ENCODE results near the gene CDH26.

Gene CDH26

GRCh38 chr20:60050193-60050947, 92.1 kb downstream of the CDH26 start:
- no peak for DNase-seq

- no peak for DNase-seq
Measured at GRCh38 chr20:60051911-60052310, 93.7 kb downstream of the CDH26 start.

DNA sequence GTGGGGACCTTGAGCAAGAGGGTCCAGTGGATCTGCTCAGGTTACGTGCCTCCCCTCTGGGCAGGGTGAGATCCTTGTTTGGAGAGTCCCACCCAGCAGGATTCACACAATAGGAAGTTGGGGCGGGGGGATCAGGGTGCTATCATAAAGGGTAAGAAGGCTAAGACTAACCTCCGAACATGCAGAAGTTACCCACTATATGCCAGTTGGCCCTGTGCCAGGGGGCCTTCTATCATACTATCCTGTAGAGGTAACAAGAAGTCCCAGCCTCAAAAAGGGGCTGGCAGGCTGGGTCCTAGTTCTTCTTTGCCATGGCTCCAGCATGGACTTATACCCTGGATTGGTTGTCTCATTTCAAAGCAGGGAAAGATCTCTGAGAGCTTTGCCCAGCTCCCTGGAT, 94.1 kb downstream of the CDH26 start:
- DNase-seq, result no peak

GRCh38 chr20:60053125-60053817, 95.0 kb downstream of the CDH26 start:
- no peak for DNase-seq

DNA sequence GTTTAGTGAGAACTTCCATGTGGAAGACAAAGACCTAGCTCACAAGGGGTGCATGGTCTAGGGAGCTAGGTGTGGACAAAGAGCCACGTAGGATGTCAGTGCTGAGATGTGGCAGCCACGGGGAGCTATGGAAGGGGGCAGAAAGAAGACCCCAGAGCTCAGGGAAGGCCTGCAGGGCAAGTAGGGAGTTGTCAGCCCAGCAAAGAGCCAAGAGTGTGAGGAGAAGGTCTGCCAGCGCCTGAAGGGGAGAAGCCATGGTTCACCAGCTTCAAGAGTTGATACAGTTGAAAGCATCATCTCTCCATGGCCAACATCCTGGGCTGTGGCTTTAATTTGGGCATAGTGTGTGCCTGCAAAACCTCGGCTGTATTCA, 95.6 kb downstream of the CDH26 start:
- no peak for DNase-seq

DNA sequence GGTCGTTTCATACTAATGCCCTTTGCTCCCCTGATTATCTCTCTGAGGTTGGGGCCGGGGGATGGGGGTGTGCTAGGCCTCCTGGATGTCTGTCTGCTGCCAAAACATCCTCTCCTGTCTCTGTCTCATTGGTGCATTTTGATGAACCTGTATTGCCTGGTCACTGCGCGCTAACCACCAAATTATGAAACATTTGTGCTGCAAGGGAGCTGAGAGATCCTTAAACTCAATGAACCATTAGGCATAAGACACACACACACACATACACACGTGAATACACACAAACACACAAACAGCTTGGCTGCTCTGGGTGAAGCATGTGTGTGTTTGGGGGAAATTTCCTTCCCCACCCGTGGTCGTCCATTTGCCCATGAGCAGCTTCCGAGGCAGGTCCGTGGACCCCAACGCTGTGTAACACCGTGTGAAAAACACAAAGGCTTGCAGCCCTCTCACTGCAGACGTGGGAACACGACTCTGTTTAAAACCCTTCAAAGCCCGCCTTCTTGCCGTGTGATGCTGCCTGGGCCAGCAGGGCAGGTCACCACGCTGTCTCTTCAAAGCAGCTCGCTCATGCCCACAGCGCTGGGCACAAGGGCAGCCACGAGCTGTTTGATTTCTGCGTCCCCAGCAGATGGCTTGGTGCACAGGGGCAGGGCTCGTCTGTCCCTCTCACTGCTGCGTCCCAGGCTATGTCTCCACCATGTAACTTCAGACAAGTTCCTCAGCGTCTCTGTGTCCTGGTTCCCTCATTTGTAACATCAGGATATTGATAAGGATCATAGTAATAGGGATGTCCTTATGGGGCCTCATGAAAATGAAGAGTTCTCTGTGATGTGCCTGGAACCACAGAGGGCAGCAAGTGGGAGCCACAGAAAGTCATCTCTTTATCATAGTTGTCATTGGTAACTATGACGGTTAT, 96.8 kb downstream of the CDH26 start:
- no peak for DNase-seq

GRCh38 chr20:60055740-60056139, 97.5 kb downstream of the CDH26 start:
- no peak for DNase-seq

DNA sequence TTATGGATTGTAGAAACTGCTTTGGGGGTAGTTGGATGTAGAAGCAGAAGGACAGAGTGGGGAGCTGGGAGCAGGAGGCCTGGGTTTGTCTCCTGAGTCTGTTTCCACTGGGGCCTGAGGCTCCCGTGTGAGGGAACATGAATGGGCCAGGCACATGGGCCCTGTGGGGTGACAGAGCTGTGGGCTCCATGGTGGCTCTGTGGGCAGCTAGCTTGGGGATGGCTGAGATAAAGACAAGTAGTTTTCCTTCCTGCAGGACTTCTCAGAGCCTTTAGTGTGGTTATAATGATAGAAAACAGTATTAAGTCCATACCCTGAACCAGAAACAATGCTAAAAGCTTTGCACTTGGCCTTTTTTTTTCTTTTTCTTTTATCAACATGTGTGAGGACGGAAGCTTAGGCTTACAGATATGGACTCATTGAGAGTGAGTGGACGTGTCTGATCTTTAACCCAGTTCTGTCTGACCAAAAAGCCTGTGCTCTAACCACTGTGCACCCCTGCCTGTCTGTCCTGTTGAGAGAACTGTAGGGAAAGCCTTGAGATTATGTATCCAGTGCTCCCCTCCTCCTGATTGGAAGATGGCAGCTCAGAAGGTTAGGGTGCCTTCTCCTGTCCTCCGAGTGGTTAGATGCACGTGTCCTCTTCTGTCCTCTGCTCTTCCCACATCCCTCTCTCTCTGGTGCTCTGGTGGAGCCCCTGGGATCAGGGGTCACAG, 98.3 kb downstream of the CDH26 start:
- DNase-seq, result no peak

DNA sequence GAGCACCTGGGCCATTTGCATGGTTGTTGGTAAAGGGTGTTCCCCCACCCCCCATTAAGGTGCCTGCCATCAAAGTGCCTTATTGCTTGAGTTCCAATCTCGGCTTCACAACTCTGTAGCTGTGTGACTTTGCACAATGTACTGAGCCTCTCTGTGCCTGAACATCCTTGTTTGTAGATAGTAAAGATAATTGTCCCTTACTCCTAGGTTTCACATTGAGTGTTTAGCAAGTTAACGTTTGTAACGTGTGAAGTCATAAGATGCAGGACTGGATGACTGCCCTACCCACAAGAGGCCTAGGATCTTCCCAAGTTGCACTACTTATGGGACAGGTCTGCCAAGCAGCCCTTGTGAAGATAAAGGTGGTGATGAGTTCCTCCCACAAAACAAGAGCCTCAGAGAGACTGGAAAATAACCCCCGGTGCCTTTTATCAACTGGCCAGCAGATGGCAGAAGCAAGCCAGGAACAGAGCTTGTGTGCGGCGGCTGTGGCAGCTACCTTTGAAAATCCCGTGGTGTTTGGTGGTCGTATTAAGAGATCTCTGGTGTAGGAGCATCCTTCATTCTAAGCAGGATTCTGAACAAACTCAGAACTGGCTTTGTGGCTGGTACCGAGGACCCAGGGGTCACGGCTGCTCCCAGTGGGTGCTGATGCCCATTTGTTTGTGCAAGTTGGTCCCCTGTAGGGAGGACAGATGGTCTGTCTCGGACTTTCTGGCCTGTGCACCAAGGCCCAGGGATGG, 99.1 kb downstream of the CDH26 start:
- DNase-seq, result peak; percentile 73

DNA sequence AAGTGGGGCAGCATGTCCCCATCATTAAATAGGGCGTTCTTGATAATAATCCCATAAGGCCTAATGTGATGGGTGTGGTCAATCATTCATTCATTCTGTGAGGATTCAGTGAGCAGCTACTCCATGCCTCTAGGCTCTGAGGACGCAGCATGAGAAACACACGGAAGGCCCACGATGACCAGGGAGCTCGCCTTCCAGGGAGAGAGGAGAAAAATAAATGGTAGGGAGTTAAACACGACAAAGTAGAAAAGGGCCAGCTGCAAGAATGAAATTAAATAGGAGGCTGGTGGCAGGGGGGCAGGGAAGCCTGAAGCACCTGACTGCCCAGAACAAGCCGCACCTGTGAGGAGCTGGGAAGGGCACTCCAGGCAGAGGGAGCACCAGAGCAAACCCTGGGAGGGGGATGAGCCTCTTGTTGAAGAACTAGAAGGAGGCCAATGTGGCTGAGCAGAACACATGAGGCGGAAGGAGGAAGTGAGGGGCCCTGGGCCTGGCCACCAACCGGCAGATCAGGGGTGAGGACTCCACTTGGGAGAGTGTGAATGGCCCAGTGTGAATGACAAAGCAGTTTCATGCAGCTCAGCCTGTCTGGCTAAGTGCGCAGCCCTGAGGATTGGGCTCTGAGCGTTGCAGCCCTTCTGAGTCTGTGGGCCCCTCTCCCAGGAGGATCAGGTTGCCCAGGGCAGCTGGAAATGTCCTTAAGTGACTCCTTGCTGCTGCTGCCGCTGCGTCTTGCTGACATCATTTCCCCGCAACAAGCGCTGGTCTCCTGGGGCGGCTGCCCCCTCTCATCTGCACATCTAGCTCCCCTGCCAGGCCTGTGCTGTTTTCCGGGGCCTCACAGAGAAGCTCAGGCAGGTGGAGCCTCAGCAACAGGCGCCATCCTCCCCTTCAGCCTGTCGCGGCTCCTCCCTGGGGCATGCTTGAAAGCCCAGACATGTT, 99.9 kb downstream of the CDH26 start:
- peak; percentile 99 for DNase-seq

DNA sequence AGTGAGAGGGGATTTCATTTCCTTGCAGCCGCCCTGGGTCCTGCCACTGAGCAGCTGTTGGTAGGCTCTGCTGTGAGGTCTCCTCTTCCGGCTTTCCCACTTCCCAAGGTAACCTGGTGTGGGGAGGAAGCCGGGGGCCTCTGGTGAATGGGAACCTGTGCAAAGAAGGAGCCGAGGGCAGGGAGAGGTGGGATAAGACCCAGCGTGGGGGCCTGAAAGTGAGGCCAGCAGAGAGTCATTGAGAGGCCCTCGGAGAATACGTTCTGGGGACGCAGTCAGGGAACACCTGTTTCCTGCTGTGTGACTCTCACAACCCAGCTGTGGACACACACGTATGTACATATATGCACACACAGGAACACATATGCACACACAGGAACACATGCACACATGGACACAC, 100.7 kb downstream of the CDH26 start:
- DNase-seq, result no peak

DNA sequence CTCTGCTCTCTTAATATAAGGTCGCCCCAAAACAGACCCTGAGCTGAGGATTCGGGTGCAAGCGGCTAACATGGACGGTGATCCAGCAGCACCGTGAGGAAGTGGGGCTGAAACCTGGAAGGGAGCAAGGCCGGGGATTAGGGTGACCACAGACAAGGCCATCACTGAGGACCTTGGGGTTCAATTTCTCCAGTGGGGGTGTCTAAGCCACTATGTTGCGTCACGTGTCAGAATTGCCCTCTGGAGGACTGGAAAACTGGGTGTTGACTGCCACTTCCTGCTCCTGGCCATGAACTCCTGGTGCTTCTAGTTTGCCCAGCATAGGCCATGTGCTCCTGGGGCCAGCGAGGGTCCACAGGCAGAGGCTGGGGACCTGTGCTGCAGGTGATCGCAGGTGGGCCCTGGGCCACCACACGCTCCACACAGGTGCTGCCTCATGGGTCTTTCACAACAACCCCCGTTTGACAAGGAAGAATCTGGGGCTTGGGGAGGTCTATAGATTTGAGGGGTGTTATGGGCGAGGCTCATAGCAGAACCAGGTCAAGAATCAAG, 101.9 kb downstream of the CDH26 start:
- DNase-seq, result no peak

DNA sequence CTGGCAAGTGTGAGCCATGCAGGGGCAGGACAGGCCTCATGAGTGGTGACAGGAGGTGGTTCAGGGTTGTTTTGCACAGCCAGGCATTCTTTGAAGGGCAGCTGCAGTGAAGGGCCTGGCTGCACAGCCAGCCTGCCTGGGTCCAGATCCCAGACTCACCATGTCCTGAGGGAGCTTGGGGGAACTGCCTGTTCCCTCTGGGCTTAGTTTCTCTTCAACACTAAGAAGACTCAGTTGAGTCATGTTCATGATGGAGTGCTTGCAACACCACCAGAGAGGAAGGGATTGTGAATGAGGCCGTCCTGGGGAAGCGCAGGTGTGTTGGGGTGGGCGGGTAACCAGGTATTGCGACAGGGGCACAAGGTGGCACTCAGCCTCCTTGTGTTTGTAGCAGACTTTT, 102.4 kb downstream of the CDH26 start:
- no peak for DNase-seq

DNA sequence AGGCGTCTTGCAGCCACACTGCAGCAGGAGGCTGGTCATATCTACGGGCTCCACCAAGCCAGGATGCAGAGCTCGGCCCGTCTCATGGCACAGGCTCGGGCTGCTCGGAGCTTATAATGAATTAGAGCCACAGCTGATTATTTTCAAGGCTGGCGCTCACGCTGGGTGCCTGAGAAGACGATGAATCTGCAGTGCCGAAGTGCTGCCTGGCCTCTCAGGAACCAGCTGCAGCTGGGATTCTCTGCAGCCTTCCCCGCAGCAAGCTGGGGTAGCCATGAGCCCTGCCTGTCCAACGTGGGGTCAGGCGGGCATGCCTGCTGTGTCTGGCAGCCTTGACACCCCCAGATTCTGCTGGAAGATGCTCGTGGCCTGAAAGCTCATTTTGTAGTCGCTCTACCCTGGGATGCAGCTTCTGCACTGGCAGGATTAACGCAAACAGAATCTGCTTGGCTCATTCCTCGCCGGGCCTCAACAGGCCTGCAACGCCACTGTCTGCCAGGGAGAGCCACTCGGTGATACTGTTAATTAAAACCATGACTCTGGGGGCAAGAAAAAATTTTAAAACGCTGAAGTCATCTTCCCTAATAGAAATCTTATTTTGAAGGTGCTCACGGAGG, 104.3 kb downstream of the CDH26 start:
- no peak for DNase-seq

GRCh38 chr20:60063048-60063451, 104.8 kb downstream of the CDH26 start:
- DNase-seq, result no peak

DNA sequence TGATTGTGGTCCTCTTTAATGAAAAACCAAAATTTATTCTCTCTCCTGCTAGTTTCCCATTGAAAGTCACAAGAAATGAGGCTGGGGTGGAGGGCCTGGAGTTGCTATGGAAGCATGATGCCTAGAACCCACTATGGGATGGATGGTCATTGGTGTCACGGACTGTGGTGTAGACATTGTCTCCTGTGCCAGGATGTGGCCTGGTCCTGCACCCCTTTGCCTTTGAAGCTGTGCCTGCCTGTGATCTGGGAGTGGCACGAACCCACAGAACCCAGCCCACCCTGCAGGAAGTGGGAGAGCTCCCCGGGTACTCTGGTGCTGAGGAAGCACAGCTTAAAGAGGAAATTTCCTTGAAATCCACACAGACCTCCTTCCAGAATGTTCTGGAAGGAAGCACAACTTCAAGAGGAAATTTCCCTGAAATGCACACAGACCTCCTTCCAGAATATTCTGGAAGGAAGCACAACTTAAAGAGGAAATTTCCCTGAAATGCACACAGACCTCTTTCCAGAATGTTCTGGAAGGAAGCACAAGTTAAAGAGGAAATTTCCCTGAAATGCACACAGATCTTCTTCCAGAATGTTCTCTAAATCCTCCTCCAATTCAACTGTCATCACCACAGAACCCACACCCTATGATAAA, 105.6 kb downstream of the CDH26 start:
- DNase-seq, result no peak
